Putamen (tissue), 1 donor: Measurements from ENCODE around the gene IL32.

Source experiments
- DNase-seq: peaks from one replicate; pipeline ENCODE4 v3.0.0-alpha.2; 2016; ENCODE audit warnings: low spot score

The IL32 gene

DNA sequence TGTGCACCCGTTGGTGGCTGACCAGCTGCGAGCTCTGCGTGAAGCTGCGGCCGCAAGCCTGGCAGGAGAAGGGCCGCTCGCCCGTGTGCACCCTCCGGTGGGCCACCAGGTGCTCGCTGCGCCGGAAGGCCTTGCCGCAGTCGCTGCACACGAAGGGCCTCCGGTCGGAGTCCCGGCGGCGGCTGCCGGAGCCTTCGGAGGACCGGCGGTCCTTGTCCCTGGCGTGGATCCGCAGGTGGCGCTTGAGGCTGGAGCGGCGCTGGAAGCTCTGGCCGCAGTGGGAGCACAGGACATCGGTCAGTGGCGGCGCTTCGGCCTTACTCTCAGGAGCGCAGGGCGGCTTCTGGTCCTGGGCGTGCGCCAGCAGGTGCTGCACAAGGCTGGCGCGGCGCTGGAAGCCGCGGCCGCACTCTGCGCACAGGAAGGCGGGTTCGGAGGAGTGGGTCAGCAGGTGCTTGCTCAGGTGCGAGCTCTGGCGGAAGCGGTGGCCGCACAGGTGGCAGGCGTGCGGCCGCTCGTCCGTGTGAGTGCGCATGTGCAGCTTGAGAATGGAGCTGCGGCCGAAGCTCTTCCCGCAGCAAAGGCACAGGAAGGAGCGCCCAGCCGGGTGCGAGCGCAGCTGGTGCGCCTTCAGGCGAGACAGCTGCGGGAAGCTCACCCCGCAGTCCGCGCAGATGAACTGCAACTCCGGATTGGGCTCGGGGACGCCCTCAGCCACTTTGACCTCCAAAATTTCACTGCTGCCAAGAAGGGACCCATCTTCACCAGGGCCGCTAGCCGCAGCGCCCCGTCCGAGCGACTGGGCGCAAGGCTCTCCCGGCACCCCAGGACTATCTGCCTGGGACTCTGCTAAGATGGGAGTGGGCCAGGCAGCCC is 24.5 kb downstream of the IL32 start:
- DNase-seq: no peak

DNA sequence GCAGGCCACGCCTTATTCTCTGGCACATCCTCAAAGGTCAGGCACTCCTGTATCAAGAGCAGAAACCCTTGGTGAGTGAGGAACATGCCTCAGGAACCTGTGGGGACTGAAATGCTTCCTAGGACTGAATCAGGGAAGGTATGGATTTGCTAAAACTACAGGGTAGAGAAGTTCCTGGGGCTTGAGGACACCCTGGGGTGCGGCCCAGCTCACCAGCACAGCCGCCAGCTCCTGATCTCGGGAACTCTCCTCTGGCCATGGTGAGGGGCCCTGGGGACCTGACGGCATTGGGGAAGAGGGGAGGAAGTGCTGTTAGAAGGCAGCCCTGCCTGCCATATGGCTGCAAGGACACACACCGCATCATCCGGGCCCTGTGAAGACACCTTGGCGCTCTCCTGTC is 26.1 kb downstream of the IL32 start:
- no peak for DNase-seq

DNA sequence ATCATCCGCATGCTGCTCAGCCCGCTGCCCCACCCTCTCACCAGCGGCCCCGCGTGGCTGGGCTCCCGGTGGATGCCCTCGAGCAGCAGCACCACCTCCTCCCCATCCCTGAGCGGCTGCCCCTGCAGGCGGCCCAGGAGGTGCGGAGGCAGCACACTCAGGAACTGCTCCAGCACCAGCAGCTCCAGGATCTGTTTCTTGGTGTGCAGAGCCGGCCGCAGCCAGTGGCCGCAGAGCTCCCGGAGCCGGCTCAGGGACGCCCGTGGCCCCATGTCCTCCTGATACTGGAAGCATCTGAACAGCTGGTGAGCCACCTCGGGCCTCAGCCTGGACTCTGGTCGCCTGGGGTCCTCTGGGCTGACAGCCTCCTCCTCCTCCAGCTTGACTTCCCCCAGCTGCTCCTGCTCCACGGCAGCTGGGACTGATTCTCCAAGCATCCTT is 27.1 kb downstream of the IL32 start:
- no peak for DNase-seq

DNA sequence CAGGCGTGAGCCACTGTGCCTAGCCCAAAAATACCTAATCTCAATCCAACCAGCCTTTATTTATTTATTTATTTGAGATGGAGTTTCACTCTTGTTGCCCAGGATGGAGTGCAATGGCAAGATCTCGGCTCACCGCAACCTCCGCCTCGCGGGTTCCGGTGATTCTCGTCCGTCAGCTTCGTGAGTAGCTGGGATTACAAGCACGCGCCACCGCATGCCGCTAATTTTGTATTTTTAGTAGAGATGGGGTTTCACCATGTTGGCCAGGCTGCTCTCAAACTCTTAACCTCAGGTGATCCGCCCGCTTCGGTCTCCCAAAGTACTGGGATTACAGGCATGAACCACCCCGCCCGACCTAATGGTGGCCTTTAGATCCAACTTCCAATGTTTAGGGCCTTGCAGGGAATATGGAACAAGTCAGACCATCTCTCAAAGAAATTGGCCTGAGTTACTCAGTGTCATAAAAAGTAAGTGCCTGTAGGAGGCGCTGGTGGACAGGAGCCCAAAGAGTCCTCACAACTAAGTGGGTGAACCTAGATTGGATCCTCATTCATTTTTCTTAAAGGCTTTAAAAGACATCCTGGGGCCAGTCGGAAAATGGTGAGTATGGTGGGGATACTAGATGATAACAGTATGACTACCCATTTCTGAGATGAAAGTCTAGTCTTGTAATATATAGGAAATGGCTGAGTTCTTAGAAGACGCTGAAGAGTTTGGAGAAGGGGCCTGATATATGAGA is 29.0 kb downstream of the IL32 start:
- no peak for DNase-seq

DNA sequence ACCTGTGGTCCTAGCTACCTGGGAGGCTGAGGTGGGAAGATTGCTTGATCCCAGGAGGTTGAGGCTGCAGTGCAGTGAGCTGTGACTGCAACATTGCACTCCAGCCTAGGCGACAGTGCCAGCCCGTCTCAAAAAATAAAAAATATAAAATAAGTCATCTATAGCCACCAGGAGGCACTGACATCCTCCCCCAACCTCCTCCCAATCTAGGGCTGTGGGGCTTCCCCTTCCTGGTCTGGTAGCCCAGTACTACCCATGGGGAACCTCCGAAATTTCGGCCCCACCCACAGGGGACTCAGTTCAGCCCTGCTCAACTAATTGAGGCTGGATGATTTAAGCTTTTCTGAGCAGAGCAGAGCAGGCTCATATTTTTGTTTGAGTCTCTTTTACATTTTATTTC is 30.4 kb downstream of the IL32 start:
- no peak for DNase-seq

DNA sequence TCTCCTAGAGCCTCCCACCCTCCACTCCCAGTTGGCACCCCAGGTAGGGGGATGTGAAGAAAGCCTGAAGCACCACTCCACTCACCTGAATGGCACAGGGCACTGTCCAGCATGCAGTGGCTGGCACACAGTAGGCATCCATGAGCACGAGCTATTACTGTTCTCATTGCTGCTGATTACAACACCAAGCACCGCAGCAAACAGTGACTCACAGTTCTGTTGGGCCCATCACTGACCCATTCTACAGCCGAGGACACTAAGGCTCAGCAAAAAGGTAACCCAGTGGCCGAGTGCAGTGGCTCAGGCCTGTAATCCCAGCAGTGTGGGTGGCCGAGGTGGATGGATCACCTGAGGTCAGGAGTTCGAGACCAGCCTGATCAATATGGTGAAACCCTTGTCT is 30.9 kb downstream of the IL32 start:
- no peak for DNase-seq

DNA sequence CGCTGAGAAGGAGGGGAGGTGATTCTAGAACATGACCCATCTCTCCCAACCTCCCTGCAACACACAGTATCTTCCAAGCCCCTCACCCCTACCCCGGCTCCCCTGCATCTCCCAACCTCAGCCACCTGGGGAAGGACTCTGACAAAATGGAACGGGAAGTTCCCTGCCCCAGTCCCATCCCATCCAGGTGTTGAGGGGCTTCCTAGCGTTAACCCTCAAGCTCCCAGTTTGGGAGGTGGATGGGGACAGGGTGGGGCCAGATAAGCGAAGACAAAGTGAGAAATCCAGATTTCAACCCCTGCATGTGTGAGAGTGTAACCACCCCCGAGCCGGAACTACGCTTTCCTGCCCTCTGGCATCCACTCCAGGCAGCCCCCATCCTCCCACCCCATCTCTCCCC is 31.8 kb downstream of the IL32 start:
- no peak for DNase-seq

DNA sequence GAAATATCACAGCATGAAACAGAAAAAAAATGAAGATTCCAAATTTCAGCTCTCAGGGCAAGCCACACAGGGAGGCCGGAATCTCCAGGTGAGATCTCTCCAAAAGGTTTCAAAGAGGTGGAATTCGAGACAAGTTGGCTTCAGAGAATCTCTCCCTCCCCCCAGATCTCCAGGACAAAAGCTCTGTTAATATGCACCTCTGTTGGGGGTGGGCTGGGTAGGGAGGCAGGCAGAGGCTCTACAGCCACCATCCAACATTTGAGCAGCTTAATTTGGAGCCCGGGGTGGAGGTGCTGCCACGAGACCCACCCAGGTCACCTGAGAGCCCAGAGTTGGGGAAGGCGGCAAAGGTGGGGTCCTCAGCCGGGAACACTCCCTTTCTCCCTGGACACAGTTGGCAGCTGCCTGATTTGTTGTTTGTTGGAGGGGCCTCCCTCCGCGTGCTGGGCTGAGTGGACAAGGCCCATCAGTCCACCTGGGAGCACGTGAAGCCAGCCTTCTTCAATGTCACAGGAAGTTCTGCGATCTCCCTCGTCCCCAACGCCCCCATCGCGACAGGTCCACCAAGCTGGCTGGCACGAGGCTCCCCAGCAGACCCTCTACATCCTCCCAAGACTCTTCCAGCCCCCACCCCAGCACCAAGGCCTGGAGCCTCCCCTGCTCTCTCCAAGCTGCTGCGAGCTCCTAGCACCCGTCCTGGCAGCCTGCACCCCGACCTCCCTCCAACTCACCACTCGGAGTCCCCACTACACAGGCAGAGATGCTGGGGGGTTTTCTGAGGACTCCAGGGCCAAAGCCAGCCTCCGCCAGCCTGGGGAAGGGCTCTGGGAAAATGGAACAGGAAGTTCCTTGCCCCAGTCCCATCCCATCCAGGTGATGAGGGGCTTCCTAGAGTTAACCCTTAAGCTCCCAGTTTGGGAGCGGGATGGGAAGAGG is 33.3 kb downstream of the IL32 start, which contains the start of gene ZSCAN10:
Gene ZSCAN10 (minus strand): TSS at position 836 of the 936 bp plus-strand sequence. CDS start 6,357 bp downstream, outside the sequence.
- no peak for DNase-seq

DNA sequence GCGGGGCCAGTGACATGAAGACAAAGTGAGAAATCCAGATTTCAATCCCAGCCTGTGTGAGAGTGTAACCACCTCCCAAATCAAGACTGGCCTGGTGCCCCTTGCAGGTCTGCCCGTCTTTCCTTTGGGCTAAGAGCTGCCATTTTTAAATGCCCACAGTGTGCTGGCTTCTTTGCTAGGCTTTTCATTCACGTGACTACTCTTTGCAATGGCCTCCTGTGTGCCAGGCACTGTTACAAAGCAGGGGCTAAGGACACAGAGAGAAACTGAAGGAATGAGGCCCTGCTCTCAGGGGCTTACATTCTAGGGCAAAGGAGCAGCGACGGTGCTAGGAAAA is 33.9 kb downstream of the IL32 start:
- DNase-seq: no peak

DNA sequence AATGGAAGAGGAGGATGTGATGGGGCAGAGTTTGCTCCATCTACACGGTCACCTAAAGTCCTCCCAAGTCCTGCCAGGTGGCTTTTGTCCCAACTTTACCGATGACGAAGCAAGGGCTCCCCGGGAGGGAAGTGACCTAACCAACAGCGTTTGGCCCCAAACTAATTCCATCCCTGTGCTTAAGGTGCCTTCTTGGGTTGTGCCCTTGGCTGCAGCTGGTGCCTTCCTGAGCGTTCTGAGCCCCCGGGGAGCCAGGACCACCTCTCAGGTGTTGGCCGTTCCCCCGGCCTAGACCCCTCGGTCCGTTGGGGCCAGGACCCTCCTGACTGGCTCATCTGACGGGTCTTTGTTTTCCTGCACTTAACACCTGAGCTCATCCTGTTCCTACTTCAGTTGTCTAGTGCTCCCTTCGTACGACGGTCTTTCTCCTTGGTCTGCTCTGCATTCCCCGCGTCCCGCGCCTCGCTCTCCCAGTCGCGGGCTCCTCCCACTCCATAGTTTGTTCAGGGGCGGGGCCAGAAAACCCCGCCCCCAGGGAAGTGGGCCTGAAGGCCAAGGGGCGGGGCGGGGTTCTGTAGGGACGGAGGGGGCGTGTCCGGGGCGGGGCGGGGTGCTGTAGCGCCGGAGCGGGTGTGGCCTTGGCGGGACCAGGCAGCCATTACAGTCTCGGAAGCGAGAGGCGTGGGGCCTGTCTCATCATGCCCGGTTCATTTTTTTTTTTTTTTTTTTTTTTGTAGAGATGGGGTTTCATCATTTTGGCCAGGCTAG is 34.5 kb downstream of the IL32 start:
- peak; percentile 64 for DNase-seq

DNA sequence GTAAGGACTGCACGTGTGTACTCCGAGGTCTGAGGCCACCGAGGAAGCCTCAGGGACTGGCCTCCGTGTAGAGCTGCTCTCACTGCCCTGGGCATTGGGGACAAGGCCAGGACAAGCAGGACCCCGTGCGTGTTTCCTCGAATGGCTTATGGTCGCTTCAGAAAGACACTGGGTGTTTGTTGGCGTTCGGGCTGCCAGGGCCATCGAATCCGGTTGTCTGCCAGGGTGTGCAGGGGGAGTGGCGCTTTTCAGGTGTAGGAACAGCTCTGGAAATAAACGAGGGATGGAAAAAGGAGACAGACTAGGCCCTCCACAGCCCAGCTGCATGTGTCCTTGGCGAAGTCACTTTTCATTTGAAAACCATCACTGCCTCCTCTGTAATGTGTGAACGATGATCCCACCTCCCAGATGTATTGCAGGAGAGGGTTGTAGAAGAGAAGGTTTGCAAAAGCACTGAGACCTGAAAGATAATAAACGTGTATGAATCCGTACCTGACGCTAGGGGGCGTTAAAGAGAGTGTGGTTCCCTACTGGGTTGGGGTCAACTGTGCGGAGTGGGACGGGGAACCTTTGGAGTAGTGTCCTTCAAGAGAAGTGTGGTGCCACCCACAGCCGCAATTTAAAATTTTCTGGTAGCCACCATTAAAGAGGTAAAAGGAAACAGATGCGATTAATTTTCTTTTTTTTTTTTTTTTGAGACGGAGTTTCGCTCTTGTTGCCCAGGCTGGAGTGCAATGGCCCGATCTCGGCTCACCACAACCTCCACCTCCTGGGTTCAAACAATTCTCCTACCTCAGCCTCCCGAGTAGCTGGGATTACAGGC is 35.8 kb downstream of the IL32 start:
- no peak for DNase-seq

DNA sequence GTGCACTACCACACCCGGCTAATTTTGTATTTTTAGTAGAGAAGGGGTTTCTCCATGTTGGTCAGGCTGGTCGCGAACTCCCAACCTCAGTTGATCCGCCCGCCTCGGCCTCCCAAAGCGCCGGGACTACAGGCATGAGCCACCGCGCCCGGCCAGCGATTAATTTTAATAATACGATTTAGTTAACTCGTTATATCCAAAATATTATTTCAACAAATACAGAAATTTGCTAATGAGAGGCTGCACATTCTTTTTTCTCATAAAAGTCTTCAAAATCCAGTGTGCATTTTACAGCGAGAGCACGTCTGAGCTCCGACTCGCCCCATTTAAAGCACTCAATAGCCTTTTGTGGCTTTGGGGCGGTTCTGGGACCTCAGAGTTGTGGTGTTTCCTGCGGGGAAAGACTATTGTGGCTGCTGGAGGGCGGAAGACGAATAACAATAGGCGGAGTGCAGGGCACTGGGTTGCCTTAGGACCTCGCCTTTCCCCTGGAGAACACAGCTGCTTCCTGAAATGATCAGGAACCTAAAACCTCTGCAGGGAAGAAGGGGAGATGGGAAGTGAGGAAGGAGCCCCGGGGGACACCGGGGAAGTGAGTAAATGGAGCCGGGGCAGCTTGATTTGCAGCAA is 36.5 kb downstream of the IL32 start:
- no peak for DNase-seq

DNA sequence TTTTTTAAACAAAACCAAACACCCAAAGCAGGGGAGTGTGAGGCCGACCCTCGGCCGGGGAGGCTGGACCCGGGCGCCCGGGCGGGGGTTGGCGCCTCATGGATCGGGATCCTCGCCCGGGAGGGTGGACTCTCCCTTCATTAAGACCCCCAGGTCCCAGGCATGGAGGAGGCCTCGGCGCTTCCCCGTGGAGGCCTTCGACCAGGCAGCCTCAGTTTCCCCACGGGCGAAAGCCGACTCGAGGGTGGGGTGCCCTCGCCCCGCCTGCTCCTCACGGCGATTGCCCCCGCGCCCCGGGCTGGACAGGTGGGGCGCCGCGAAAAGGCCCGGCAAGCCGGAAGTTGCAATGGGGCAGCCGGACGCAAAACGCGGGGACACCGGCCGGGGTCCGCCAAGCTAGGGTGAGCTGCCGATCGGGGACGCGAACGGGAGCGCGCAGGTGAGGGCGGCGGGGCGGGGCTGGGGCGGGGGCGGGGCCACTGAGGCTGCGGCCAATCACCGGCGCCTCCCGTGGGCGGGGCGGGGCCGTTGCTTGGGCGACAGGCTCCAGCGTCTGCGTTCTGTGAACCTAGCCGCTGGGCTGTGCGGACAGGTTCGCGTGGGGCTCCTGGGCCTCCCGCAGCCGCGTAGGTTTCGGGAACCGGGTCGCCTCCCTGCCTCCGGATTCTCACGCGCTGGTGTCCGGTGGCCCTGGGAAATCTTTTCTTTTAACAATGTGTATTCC is 40.9 kb downstream of the IL32 start:
- peak; percentile 81 for DNase-seq

DNA sequence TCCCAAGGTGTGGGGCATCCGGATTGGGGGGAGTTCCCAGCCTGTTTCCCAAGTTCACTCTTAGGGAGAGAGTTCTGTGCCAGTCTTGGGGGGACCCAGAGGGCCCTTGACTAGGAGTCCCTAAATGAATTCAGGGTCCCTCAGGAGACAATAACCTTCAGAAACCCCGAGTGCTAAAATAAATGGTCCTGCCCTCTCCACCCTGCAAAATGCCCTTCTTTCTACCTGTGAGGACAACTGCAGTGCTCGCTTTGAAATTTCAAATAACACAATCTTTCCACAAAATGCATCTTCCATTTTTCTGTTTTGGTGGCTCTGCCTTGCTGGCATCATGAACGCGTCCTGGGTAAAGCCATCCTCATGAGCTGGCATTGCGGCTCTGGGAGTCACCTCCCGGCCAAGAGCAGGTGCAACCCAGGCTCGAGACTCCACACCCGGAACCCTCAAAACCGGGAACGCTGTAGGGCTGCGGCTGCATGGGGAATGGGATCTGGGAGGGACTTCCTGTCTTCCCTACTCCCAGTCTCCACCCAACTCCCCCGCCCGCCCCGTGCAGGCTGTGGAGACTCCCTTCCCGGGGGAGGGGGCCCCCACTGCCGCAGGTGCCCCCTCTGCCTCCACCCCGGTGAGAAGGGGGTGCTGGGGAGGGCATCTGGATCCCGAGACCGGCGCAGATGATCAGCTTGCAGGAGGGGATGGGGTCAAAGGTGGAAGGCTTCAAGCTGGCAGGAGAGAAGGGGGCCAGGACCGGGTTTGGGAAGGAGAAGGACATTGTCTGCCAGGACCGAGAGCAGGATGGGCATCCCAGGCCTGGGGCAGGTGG is 46.8 kb downstream of the IL32 start, which contains the start of gene ZNF205:
Gene ZNF205 (plus strand): TSS at position 529 of the 823 bp plus-strand sequence. CDS start 845 bp downstream, outside the sequence.
- peak; percentile 86 for DNase-seq

DNA sequence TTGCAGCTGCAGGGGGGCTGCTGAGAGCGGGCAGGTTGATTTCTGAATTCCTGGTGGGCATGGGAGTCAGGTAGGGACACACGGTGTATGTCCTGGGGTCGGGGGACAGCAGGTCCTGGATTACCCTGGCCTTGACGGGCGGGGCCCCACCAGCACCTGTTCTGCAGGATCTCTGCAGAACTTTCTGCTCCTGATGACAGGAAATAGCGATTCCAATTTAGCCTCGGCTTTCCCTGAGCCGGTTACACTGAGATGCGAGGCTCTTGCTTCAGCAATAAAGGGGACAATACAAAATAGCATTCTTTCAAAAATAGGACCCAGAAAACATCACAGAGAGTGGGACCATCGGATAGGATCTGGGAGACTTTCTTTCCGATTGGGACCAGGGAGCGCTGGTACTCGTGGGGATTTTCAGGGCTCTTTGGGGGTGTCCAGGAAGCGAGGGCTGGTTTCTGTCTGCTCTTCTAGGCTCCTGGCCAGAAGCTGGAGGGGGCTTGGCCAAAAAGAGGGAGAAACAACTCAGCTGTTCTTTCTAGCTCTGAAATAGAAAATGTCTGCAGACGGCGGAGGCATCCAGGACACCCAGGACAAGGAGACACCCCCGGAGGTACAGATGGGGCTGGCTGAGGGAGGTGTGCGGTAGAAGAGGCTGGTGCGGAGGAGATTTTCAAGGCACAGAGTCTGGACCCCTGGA is 47.6 kb downstream of the IL32 start:
- DNase-seq: no peak

DNA sequence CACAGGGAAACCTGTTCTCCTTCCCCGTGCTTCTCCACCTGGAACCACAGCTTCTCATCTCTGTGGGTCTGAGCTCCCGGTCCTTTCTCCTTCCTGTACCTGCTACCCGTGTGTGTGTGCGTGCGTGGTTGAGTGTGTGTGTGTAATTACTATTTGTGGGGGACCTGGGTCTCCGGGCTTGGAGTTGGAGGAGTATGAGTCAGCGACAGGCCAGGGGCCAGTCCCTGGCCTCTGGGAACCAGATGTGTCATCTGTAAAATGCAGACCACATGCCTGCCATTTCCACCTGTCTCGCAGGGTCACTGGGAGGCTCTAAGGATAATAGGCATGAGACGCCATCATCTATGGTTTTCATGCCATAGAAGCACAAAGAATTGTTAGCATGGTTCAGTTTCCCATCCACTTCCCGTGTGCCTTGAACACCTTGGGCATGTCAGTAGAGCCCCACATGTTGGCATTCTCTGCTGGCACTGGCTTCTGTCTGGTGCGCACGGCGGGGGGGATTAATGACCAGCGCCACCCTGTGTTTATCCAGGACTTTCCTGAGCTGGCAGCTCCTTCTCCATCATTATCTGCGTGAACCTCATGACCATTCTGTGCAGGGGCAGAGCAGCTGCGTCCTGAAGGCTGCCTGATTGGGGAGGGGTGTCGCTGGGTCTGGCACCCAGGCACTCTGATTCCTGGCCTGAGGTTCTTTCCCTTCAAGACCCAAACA is 48.5 kb downstream of the IL32 start:
- no peak for DNase-seq

DNA sequence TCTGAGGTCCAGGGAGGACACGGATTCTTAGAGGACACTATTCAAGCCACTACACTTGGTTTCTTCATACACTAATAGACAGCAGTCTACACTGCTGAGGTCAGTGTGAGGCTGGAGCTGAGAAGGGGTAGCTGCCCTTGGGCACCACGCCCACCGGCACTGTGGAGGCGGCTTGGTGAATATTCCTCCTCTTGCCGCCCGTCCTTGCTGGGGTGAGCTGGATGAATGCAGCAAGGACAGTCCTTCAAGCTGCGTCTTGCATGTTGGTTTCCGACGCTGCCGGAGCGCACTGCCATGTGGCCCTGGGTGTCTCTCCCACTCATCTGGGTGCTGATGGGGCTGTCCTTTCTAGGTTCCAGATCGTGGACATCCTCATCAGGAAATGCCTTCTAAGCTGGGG is 49.6 kb downstream of the IL32 start:
- no peak for DNase-seq
